SJSA1 (cell line): ENCODE measurements around the gene IQSEC1. TPM values are rescaled to one million over a fixed set of nuclear protein-coding genes. Genes with fewer than 3 reads are reported as not detected.

Experiments
- DNase-seq, 2 experiments: peaks; one replicate each; pipeline ENCODE4 v3.0.0-alpha.2; 2015 to 2020; ENCODE audit warnings: low spot score in 2 of 2, low read depth in 1 of 2
- H3K27ac ChIP-seq: fragments of 250-450 bp; sonication (Bioruptor Pico); 2 replicates; pipeline ENCODE4 v1.5.1; 2020; ENCODE audit warnings: mild to moderate bottlenecking, moderate library complexity
- H3K27me3 ChIP-seq: fragments of 250-450 bp; sonication (Bioruptor Pico); replicated peaks from 2 replicates; pipeline ENCODE4 v1.5.1; 2020; ENCODE audit warnings: mild to moderate bottlenecking, moderate library complexity
- H3K36me3 ChIP-seq: fragments of 250-450 bp; sonication (Bioruptor Pico); 2 replicates; pipeline ENCODE4 v1.5.1; 2020; ENCODE audit warnings: mild to moderate bottlenecking
- H3K4me1 ChIP-seq: fragments of 250-450 bp; sonication (Bioruptor Pico); replicated peaks from 2 replicates; pipeline ENCODE4 v1.6.1; 2021; ENCODE audit warnings: mild to moderate bottlenecking
- H3K4me3 ChIP-seq: fragments of 250-450 bp; sonication (Bioruptor Pico); 2 replicates; pipeline ENCODE4 v1.5.1; 2020; ENCODE audit warnings: mild to moderate bottlenecking
- H3K9me3 ChIP-seq: fragments of 250-450 bp; sonication (Bioruptor Pico); replicated peaks from 2 replicates; pipeline ENCODE4 v1.5.1; 2020; ENCODE audit warnings: mild to moderate bottlenecking
- total RNA-seq: library from RNA; depleted of rRNA; stranded (reverse); fragments of >200 nt; shearing (Covaris generic); gene quantifications from 2 replicates; pipeline ENCODE4 v1.2.3, GENCODE V29; 2014

The IQSEC1 gene
- total RNA-seq, 1 experiment from 2014 or later: 6.5 TPM

DNA sequence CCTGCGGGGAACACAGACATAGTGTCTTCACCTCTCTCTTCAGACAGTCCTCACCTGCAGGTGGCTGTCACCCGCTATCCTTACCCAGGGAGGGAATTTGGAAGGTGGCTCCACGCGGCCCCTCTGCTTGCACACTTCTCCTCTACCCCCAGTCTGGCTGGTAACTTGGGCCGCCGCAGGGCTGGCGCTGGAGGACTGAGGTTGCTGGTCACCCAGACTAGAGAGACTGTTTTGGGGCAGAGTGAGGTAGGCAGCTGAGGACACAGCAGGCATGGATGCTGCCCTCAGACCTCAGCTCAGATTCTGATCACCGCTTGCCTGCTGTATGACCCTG is 12.6 kb upstream of the IQSEC1 start:
- Histone ChIP-seq H3K4me3 (no peak overlapping the region), H3K36me3 (no peaks in the 10 kb centered on the region), H3K27ac (no peak overlapping the region), H3K27me3 (peaks cover 4% of the 10 kb centered on the region; the same call in 1 of the 2 replicates), H3K9me3 (no peaks in the 10 kb centered on the region), H3K4me1 (no peaks in the 10 kb centered on the region)
- DNase-seq: no peak

DNA sequence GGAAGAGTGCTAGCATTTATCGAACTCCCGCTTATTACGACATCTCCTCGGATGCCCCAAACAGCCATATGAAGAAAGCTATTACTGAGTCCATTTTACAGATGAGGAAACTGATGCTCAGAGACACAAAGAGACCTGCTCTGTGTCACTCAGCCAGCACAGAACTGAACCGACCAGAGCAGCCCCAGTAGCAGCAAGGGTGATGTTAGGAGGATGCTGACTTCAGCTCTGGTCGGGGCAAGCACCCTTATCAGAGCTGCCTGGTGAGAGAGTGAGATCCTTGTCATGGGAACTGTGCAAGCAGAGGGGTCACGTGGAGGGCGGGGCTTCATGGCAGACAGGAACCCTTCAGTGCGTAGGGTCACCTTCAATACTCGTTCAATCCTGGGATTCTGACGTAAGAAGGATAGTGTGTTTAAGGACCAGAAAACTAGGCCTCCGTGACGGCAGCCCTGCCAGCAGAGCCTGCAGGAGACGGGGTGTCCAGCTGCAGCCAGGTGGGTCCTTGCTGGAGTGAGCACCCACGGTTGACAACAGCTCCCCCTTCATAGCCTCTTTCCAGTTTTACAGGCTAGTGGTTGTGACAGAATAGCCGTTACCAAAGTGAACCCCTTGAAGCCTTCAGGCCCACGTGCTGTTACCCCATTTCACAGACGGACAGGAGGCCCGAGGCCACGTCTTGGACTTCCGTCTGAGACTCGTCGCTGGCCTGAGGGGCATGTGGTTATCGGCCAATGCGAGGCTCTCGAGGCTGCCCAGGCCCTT is 12.0 kb upstream of the IQSEC1 start:
- Histone ChIP-seq H3K27me3 (peaks cover 6% of the 10 kb centered on the region; the same call in 1 of the 2 replicates), H3K36me3 (no peaks in the 10 kb centered on the region), H3K4me1 (no peaks in the 10 kb centered on the region), H3K9me3 (no peaks in the 10 kb centered on the region), H3K27ac (no peak overlapping the region), H3K4me3 (no peak overlapping the region)
- DNase-seq: no peak

DNA sequence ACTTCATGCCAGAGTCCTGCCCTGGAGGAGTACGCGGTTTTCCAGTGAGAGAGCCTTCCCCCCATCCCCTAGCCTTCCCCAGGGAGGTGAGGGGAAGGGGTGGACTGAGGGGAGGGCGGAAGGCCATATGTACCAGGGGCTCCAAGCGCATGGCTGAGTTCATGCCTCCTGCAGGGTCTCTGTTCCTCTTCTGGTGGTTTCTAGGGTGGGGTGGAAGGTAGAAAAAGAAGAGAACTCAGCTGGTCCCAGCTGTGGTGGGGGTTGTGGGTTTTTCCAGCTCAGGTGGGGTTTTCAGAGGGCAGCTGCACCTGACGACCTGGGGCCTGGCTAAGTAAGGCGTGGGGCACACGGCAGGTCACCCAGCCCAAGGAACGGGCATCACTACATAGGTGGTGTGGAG is 10.7 kb upstream of the IQSEC1 start:
- peaks cover 6% of the 10 kb centered on the region; the same call in 1 of the 2 replicates for H3K27me3 ChIP-seq
- DNase-seq: no peak
- no peaks in the 10 kb centered on the region for H3K36me3 ChIP-seq

DNA sequence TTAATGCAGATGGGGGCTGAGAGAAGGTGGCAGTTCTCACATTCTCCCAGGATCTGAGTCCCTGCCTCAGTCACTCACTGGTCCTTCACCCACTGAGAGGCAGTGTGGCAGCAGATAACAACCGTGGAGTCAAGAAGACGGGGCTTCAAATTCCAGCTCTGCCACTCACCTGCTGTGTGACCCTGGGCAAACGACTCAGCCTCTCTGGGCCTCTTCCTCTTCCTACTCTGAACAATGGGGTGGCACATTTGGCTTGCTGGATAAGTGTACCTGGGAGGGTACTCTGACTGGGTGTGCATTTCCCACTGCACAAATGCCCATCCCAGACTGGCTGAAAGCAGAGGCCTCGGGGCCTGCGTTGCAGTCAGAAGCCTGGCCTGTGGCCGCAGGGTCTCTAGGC is 10.0 kb upstream of the IQSEC1 start:
- Histone ChIP-seq H3K4me1 (no peaks in the 10 kb centered on the region), H3K27me3 (peaks cover 10% of the 10 kb centered on the region; the same call in 1 of the 2 replicates), H3K36me3 (no peaks in the 10 kb centered on the region), H3K27ac (no peak overlapping the region), H3K9me3 (no peaks in the 10 kb centered on the region), H3K4me3 (no peak overlapping the region)
- DNase-seq: no peak

More for the DNA sequence above, 10.7 kb upstream of the IQSEC1 start:
- Histone ChIP-seq H3K27ac (no peak overlapping the region), H3K4me3 (no peak overlapping the region), H3K9me3 (no peaks in the 10 kb centered on the region), H3K4me1 (no peaks in the 10 kb centered on the region)

DNA sequence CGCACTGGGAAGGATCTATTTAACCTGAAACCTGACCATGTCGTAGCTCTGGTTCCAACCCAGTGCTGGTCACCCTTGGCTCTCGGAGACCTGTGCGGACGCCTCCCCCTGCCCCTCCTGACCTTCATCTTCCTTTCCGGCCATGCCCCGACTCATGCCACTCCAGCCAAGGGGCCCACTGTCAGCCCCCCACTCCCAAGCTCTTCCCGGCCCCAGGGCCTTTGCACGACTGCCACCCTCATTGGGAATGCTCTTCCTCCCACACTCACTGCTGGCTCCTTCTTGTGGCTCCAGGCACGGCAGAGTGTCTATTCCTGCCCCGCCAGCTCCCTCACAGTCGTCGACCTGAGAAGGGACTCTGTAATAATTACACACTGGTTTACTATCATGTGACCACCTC is 9.4 kb upstream of the IQSEC1 start:
- Histone ChIP-seq H3K4me3 (no peak overlapping the region), H3K9me3 (no peaks in the 10 kb centered on the region), H3K27me3 (peaks cover 13% of the 10 kb centered on the region), H3K36me3 (no peaks in the 10 kb centered on the region), H3K27ac (no peak overlapping the region), H3K4me1 (no peaks in the 10 kb centered on the region)
- DNase-seq: no peak

DNA sequence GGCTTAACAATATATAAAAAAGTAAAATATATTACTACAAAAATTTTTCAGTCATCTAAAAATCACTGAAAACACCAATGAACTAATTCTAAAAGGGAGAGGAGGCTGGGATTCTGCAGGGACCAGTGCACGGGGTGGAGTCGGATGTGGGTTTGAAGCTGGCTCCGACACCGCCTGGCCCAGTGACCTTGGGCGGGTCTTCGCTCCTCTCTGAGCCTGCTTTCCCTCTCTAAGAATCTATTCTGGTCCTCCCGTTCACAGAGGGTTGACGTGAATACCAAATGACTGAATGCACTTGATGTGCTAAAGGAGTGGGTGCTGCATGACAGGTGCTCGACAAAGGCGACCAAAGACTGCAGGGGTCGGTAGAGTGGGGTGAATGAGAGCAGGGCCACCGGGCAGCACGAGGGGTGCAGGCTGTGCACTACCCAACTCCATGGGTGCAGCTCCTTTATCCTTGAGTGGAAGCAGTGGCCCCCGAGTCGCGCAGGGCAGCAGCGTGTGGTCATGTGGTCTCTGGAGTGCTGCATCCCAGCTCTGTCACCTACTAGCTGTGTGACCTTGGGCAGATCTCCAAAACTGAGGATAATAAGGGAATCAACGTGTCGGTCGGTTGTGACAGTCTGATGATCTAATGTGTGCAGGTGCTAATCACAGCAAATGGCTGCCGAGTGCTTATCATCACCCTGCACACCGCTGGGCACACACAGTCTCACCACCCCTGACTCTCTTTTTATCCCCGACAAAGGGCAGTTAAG is 8.6 kb upstream of the IQSEC1 start:
- H3K27me3 ChIP-seq: peaks cover 20% of the 10 kb centered on the region
- no peaks in the 10 kb centered on the region for H3K36me3 ChIP-seq
- no peaks in the 10 kb centered on the region for H3K4me1 ChIP-seq
- H3K27ac ChIP-seq: no peak overlapping the region
- H3K4me3 ChIP-seq: no peak overlapping the region
- H3K9me3 ChIP-seq: no peaks in the 10 kb centered on the region
- no peak for DNase-seq

DNA sequence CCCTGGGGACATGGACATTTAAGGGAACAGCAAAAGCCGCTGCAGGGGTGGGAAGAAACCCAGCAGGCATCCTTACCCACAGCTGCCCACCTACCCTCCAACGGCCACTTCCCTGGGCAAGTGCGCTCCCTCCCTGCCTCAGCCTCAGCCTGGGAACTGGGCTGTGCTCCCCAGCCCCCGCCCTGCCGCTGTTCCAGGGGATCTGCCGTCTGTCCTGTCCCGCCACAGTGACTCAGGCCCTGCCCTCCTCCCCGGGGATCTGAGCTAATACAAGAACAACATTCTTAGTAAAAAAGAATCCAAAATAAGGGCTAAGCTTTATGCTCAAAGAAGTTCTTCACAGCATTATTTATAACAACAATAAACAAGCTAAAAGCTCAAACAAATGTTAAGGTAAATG is 7.4 kb upstream of the IQSEC1 start:
- H3K27me3 ChIP-seq: peaks cover 25% of the 10 kb centered on the region
- H3K4me1 ChIP-seq: no peaks in the 10 kb centered on the region
- H3K27ac ChIP-seq: no peak overlapping the region
- no peak overlapping the region for H3K4me3 ChIP-seq
- no peaks in the 10 kb centered on the region for H3K9me3 ChIP-seq
- no peaks in the 10 kb centered on the region for H3K36me3 ChIP-seq
- no peak for DNase-seq

DNA sequence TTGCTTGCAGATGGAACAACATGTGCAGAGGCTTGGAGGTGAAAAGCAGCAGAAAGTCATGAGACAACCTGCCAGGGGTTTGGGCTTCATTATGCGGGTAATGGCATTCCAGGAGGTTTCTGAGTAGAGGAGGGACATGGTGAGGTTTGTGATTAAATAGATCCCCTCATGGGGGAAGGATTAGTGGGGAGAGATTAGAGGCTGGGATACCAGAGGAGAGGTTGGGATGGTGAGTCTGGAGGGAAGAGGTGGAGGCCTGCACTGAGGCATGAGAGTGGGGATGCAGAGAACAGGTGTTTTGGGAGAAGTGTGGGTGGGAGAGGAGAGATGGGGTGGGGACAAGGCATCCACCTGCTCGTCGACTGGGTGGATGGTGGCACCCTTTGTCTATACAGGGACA is 6.8 kb upstream of the IQSEC1 start:
- DNase-seq: no peak
- Histone ChIP-seq H3K4me3 (no peak overlapping the region), H3K4me1 (no peaks in the 10 kb centered on the region), H3K27me3 (peaks cover 31% of the 10 kb centered on the region), H3K27ac (no peak overlapping the region), H3K9me3 (no peaks in the 10 kb centered on the region), H3K36me3 (no peaks in the 10 kb centered on the region)

DNA sequence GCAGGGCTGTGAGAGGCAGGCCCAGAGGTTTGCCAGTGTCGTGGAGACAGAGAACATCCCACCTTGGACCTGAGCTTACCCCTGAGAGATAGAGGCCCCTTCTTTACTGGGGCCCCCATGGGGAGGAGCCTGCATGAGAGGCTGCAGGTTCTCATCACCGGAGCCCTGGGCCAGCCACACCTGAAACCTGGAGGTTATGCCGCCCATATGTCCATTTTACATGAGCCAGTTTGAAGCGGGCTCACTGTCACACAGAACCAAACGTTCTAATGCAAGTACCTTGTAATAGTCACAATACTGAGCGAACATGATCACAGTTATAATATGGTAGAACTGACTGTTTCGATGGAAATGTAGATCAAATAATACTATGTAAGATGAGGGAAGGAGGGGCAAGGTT is 6.3 kb upstream of the IQSEC1 start:
- no peaks in the 10 kb centered on the region for H3K36me3 ChIP-seq
- no peak overlapping the region for H3K27ac ChIP-seq
- no peaks in the 10 kb centered on the region for H3K9me3 ChIP-seq
- H3K4me3 ChIP-seq: no peak overlapping the region
- H3K4me1 ChIP-seq: no peaks in the 10 kb centered on the region
- no peak for DNase-seq
- H3K27me3 ChIP-seq: peaks cover 36% of the 10 kb centered on the region

DNA sequence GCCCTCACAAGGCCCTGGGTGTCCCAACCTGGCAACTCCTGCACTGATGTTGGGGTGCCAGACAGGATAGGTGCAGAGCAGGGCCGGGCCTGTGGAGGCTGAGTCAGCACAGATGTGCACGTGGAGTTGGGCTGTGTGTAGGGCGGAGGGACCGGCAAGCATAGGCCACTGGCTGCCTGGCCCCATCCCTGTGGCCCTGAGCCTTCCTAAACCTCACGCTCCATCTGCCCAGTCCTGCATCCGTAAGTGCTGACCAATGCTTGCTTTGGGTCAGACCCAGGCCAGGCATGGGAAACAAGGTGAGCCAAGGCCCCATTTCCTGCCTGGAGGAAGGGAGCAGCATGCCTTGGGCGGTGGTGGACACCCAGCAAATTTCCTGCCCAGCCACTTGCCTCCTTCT is 5.8 kb upstream of the IQSEC1 start:
- H3K27ac ChIP-seq: no peak overlapping the region
- no peak overlapping the region for H3K4me3 ChIP-seq
- H3K27me3 ChIP-seq: peaks cover 41% of the 10 kb centered on the region
- H3K36me3 ChIP-seq: no peaks in the 10 kb centered on the region
- DNase-seq: no peak
- no peaks in the 10 kb centered on the region for H3K9me3 ChIP-seq
- H3K4me1 ChIP-seq: no peaks in the 10 kb centered on the region

DNA sequence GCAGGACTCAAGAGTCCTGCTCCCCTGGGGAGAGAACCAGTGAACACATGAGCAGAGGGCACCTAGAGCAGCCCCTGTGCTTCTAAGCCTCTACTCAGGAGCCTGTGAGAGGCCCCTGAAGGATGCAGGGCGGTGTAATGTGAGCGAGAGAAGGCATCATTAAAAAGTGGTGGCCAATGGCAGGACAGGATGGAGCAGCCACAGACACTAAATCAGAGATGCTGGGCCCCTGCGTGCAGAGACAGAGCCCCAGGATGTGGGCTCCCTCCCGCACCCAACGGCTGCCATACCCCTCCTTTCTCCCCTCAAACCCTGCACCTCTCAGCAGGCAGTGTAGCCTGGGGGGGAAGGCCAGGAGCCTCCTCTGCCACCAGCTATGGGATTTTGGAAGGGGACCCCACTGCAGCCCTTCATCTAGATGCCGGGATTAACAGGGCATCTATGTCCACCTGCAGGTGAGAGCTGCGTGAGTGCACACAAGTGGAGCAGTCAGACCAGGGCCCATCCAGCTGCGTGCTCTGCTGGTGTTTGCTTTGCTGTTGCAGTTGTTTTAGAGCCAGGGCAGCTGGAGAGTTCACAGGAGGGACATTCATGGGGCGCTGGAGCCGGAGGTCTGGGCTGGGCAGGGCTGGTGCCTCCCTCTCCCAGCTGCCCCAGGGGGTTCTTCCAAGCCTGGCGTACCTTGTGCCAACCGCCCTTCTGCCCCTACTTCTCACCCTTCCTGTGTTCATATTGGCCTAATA is 5.1 kb upstream of the IQSEC1 start:
- no peak for DNase-seq
- peaks cover 48% of the 10 kb centered on the region for H3K27me3 ChIP-seq
- no peaks in the 10 kb centered on the region for H3K9me3 ChIP-seq
- no peaks in the 10 kb centered on the region for H3K36me3 ChIP-seq
- no peaks in the 10 kb centered on the region for H3K4me1 ChIP-seq
- H3K4me3 ChIP-seq: no peak overlapping the region
- H3K27ac ChIP-seq: no peak overlapping the region

DNA sequence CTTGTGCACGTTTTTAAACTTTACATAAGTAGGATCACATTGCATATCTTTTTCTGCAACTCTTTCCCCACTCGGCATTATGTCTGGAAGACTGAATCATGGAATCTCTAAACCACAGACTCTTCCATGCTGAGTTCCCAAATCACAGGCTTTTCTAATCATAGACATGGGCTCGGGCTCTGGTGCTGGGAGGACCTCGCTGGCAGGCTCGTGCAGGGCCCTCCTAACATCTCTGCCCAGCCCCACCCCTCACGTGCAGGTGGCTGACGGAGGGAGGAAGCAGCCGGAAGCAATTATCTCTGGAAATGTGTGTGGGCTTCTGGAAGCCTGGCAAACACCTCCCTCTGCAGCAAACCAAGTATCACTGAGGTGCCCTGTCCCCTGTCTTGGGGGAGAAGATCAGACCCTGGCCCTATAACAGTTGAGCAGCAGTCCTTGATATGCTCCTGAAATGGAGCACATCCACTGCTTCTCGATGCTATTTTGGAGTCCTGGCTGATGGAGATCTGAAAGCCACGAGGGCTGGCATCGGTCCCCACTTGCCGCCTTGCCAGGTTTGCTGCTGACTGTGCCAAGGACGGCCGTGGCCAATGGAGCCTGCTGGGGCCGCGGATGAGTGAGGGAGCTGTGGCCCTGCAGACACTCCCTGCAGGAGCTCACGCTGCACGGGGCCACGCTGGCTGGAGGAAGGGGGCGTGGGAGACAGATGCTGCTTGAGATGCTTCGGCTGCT is 4.4 kb upstream of the IQSEC1 start:
- no peak overlapping the region for H3K4me3 ChIP-seq
- DNase-seq: no peak
- H3K9me3 ChIP-seq: no peaks in the 10 kb centered on the region
- H3K27ac ChIP-seq: no peak overlapping the region
- H3K36me3 ChIP-seq: no peaks in the 10 kb centered on the region
- peaks cover 55% of the 10 kb centered on the region for H3K27me3 ChIP-seq
- no peaks in the 10 kb centered on the region for H3K4me1 ChIP-seq

DNA sequence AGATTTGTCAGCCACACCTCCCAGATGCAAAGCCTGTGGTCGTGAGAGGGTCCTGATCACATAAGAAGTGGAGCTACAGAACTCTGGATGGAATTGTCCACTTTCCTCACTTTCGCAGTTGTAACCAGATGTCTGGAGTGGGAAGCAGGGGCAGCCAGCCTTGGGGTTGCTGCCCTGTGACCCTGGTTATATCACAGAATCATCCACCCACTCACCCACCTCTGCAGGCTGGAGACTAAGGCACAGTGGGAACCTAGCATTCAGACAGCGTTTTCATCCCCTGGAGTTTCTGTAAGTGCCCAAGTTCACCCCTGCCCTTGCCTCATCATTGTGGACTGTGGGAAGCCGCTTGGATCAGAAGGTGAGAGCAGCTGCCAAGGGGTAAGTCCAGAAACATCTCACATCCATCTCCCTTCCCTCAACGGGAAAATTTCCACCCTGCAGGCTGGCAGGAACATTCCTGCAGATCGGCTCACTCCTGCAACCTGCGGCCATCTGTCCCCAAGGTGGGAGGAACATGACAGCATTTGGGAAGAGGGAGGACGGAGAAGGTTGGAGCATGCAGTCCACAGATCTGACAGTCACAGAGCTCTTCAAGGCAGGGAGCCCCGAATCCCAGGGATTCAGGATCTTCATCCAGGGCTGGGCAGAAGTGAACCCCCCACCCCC is 2.9 kb upstream of the IQSEC1 start:
- Histone ChIP-seq H3K4me1 (no peaks in the 10 kb centered on the region), H3K27me3 (peaks cover 63% of the 10 kb centered on the region), H3K4me3 (no peak overlapping the region), H3K9me3 (no peaks in the 10 kb centered on the region), H3K27ac (no peak overlapping the region), H3K36me3 (no peaks in the 10 kb centered on the region)
- no peak for DNase-seq
